NCI-H774 (cell line): ENCODE data around the gene PFN2.
"Not testable (repeated sequence)": the region's sequence is repeated elsewhere in the genome, so short reads cannot be mapped to it uniquely, and the experiment has no call there.

ENCODE experiments used
- DNase-seq: peaks from one replicate; lab custom pipeline; 2025; lab: John Stamatoyannopoulos, UW

The PFN2 gene

GRCh38 chr3:149968216-149968615 lies 2.5 kb downstream of the PFN2 start:
- no peak for DNase-seq

- DNase-seq = peak; percentile 71
Observed at GRCh38 chr3:149967086-149967685, 3.5 kb downstream of the PFN2 start.

GRCh38 chr3:149965278-149965677 lies 5.4 kb downstream of the PFN2 start:
- DNase-seq = no peak

DNA sequence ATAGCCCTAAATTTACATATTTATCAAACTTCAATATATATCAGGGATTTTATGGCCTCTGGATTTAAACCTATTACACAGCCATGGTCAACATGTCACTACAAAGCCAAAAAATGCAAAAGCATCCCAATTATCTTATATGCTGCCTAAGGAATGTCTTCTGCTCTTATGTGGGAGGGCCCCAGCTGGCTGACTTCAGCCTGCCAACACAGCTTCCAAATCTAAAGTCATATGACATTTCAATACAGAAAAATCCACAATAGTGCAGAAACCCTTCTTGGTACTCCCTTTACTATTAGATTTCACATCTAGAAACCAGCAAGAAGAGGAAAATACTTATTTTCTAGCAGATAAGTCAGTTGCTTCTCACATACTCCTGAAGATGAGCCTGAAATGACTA lies 6.4 kb downstream of the PFN2 start:
- no peak for DNase-seq

GRCh38 chr3:149963485-149963884 lies 7.2 kb downstream of the PFN2 start:
- no peak for DNase-seq

GRCh38 chr3:149959443-149959842 lies 11.3 kb downstream of the PFN2 start:
- no peak for DNase-seq

- no peak for DNase-seq
Observed at GRCh38 chr3:149958171-149958796, 12.4 kb downstream of the PFN2 start.

DNA sequence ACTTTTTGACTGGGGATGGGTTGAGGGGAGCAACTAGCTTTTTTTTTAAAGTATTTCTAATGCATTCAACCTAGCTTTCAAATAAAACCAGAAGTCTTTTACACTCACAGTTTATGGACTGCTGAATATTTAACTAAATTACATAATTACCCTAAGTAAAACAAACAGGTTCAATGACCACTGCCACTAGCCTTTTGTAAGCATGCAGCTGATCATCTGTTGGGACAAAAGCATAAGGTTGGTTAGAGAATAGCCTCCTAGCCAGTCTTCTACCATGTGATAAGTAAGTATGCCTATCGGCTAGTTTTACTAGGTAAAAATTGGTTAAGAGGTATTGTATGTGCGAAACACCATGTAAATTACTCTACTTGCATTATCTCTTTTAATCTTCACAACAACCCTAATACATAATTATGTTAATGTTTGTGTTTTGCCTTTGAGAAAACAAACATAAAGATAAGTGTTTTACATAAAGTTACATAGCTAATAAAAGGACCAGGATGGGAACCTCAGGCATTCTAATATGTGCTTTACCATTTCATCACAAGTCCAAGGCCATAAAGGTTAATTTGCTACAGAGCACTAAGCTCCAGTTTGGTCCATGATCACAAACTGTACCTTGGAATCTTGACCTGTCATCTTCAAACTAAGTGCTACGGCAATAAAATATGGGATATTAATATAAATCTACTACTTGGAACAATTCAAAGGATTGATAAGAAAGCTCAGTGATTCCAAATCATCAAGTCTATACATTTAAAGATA lies 13.2 kb downstream of the PFN2 start:
- DNase-seq = peak; percentile 27

DNA sequence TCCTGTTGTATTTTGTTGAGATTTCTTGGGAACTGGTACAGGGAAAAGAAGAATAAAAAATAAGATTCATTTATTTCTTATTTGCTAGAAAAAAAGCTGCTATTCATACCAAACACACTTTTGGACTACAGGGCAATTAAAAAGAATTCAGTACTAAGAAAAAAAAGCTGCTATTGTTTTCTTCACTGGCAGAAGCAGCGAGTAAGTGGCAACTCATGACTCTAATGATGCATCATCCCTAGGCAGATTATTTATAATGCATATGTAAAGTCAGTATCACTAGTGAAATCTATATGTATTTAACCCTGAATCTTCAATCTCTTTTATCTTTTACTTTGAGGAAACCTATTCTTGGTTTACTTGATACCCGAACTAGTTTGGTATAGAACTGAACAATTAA lies 15.2 kb downstream of the PFN2 start:
- DNase-seq = no peak

DNA sequence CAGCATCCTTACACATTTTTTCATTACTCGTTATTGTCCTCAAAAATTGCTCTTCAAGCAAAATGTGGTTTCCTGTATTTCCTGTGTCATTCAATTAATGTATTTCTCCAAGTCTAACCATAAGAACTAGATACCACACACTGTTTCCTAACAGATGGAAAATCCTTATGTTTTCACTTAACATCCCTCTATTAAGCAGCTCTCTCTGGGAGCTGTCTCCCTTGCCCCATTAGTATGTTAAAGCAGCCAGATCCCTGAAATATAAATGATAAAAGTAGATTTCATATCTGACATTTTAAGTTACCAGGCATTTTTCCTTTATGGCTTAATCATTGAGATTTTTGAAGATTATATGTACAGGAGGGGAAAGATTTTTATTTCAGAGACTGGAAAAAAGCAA lies 15.9 kb downstream of the PFN2 start:
- no peak for DNase-seq

GRCh38 chr3:149949181-149949580 lies 21.5 kb downstream of the PFN2 start:
- DNase-seq = no peak

DNA sequence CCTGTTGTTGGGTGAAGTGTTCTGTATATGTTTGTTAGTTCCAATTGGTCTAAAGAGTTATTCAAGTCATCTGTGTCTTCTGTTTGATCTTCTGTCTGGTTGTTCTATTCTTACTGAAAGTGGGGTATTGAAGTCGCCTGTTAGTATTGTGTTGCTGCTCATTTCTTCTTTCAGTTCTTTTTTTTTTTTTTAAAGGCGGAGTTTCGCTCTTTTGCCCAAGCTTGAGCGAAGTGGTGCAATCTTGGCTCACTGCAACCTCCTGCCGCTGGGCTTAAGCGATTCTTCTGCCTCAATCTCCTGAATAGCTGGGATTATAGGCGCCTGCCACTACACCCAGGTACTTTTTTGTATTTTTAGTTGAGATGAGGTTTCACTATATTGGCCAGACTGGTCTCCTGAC lies 23.5 kb downstream of the PFN2 start:
- DNase-seq = no peak

DNA sequence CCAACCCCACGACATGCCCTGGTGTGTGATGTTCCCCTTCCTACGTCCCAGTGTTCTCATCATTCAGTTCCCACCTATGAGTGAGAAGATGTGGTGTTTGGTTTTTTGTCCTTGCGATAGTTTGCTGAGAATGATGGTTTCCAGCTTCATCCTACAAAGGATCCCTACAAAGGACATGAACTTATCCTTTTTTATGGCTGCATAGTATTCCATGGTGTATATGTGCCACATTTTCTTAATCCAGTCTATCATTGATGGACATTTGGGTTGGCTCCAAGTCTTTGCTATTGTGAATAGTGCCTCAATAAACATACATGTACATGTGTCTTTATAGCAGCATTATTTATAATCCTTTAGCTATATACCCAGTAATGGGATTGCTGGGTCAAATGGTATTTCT lies 26.7 kb downstream of the PFN2 start:
- not testable (repeated sequence) for DNase-seq

DNA sequence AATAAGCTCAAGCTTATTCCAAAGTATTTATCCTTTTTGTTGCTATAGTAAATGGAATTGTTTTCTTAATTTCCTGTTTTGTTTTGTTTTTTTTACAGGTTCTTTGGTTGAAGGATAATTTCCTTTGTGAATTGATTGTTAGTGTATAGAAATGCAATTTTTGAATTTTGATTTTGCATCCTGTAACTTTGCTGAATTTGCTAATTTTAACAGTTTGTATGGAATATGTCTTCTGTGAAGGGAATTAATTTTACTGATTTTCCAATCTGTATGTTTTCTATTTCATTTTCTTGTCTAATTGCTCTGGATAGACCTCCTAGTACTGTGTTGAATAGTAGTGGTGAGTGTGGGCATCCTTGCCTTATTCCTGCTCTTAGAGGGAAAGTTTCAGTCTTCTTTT lies 28.3 kb downstream of the PFN2 start:
- no peak for DNase-seq

DNA sequence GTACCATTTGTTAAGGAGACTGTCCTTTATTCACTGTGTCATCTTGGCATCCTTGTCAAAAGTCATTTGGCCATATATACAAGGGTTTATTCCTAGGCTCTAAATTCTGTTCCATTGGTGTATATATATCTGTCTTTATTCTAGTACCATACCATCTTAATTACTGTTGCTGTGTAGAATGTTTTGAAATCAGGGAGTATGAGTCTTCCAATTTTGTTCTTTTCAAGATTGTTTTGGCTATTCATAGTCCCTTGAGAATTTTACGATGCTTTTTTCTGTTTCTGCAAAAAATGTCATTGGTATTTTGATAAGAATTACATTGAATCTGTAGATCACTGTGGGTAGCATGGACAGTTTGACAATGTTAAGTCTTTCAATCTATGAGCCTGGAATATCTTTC lies 28.7 kb downstream of the PFN2 start:
- no peak for DNase-seq

DNA sequence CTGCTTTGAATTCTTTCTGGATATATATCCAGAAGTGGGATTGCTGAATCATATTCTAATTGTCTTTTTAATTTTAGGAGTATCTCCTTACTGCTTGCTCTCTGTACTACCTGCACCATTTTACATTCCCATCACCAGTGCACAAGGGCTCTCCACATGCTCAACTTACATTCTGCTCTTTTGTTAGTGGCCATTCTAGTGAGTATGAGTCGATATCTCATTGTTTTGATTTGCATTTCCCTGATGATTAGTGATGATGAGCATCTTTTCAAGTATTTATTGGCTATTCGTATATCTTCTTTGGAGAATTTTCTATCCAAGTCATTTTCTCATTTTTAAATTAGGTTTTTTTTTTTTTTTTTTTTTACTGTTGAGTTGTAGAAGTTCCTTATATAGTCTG lies 29.5 kb downstream of the PFN2 start:
- DNase-seq = no peak

GRCh38 chr3:149938392-149939055 lies 32.2 kb downstream of the PFN2 start:
- not testable (repeated sequence) for DNase-seq

GRCh38 chr3:149936812-149937230 lies 33.9 kb downstream of the PFN2 start:
- peak; percentile 46 for DNase-seq

- no peak for DNase-seq
Observed at GRCh38 chr3:149934524-149934923, 36.2 kb downstream of the PFN2 start.

GRCh38 chr3:149933858-149934257 lies 36.8 kb downstream of the PFN2 start:
- no peak for DNase-seq

GRCh38 chr3:149933008-149933407 lies 37.7 kb downstream of the PFN2 start:
- DNase-seq = no peak

- no peak for DNase-seq
Observed at GRCh38 chr3:149920119-149920518, 50.6 kb downstream of the PFN2 start.

GRCh38 chr3:149919509-149919908 lies 51.2 kb downstream of the PFN2 start:
- no peak for DNase-seq
